ENCODE data around the gene RPL26.

DNA sequence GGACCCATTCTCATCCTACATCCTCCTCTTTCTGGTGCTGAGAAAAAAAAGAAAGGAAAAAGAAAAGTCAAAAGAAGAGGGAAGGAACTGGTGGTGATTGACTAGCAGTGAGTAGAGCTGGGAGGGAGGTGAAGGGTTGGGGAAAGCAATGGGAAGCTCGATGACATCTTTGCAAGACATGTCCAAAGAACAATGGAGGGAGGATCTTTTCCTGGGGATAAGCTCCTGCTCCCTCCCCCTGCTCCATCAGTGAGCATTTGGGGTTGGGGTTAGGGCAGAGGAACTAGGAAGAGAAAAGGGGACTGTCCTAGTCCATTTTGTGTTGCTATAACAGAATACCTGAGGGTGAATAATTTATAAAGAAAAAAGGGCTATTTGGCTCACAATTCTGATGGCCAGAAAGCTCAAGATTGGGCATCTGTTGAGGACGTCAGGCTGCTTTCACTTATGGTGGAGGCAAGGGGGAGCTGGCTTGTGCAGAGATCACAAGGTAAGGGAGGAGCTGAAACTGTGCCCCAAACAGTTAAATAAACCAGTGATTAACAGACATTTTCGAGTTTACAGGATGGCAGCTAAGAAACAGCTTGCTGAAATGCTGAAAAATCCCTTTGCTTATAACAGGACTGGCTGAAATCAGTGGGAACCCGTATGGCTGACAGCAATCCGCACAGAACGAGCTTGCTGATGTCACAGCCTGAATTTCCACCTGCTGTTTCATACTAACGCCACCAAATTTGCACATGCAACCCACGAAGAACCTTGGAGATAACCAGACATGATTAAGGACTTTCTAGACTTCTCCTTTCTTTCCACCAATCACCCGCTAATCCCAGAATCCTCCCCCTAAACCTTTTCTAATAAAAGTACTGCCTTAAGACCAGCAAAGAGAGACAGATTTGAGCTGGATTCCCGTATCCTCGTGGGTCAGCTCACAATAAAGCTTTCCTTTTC is 44.9 kb downstream of the RPL26 start:
- TF ChIP-seq, protein P1, sequence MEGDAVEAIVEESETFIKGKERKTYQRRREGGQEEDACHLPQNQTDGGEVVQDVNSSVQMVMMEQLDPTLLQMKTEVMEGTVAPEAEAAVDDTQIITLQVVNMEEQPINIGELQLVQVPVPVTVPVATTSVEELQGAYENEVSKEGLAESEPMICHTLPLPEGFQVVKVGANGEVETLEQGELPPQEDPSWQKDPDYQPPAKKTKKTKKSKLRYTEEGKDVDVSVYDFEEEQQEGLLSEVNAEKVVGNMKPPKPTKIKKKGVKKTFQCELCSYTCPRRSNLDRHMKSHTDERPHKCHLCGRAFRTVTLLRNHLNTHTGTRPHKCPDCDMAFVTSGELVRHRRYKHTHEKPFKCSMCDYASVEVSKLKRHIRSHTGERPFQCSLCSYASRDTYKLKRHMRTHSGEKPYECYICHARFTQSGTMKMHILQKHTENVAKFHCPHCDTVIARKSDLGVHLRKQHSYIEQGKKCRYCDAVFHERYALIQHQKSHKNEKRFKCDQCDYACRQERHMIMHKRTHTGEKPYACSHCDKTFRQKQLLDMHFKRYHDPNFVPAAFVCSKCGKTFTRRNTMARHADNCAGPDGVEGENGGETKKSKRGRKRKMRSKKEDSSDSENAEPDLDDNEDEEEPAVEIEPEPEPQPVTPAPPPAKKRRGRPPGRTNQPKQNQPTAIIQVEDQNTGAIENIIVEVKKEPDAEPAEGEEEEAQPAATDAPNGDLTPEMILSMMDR (IDR thresholded peaks at IDR 0.05), result no peak
- no peak for TF ChIP-seq POLR2A (IDR thresholded peaks at IDR 0.05)

Measured in Peyer's patch (tissue), 4 donors.